ENCODE measurements around the gene TMBIM4. TPM values are rescaled to one million over a fixed set of nuclear protein-coding genes. Genes with fewer than 3 reads are reported as not detected.

TMBIM4 gene
- total RNA-seq, 1 experiment from 2014 or later = 51.1 TPM

DNA sequence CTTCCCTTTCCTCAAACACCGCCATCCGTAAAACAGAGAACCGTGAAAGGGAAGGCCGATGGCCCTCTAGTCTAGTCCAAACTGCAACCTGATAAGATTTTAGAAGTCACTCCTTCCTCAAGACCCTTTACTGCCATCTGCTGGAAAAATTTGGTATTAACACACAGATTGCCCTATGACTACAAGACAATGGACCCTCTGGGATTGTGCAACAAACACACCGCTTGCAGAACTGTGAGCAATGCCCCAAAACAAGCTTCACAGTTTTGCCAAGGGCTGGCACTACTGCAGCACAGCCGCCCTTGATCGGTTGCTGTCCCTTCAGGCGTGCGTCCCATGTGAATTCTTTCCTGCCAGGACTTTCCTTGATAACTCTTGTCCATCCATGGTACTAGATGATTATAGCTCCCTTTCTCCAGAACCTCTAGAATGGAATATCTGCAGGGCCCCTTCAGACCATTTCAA lies 62.3 kb downstream of the TMBIM4 start:
- TF ChIP-seq YY1 (IDR thresholded peaks at IDR 0.05; ENCODE audit: extremely low read depth, insufficient replicate concordance, low read depth, low read length) (peak; percentile 77), EGR1 (IDR thresholded peaks at IDR 0.05; ENCODE audit: low read depth) (no peak), CBX3 (IDR thresholded peaks at IDR 0.05; ENCODE audit: low read depth) (peak; percentile 68; the same call in 1 of the 2 replicates), POLR2A (IDR thresholded peaks at IDR 0.05; ENCODE audit: borderline replicate concordance, extremely low read depth, insufficient read depth, insufficient read length) (no peak), CEBPB (IDR thresholded peaks at IDR 0.05; ENCODE audit: low read depth) (peak; percentile 97), RAD21 (IDR thresholded peaks at IDR 0.05; ENCODE audit: low read depth) (peak; percentile 90), POLR2AphosphoS5 (IDR thresholded peaks at IDR 0.05; ENCODE audit: low read depth, low read length) (0 out of 2 replicates have a peak, but pooled peaks have one; percentile 41)
- TF ChIP-seq, protein P1, sequence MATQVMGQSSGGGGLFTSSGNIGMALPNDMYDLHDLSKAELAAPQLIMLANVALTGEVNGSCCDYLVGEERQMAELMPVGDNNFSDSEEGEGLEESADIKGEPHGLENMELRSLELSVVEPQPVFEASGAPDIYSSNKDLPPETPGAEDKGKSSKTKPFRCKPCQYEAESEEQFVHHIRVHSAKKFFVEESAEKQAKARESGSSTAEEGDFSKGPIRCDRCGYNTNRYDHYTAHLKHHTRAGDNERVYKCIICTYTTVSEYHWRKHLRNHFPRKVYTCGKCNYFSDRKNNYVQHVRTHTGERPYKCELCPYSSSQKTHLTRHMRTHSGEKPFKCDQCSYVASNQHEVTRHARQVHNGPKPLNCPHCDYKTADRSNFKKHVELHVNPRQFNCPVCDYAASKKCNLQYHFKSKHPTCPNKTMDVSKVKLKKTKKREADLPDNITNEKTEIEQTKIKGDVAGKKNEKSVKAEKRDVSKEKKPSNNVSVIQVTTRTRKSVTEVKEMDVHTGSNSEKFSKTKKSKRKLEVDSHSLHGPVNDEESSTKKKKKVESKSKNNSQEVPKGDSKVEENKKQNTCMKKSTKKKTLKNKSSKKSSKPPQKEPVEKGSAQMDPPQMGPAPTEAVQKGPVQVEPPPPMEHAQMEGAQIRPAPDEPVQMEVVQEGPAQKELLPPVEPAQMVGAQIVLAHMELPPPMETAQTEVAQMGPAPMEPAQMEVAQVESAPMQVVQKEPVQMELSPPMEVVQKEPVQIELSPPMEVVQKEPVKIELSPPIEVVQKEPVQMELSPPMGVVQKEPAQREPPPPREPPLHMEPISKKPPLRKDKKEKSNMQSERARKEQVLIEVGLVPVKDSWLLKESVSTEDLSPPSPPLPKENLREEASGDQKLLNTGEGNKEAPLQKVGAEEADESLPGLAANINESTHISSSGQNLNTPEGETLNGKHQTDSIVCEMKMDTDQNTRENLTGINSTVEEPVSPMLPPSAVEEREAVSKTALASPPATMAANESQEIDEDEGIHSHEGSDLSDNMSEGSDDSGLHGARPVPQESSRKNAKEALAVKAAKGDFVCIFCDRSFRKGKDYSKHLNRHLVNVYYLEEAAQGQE (IDR thresholded peaks at IDR 0.05; ENCODE audit: low read depth) = no peak
- TF ChIP-seq, protein P2, sequence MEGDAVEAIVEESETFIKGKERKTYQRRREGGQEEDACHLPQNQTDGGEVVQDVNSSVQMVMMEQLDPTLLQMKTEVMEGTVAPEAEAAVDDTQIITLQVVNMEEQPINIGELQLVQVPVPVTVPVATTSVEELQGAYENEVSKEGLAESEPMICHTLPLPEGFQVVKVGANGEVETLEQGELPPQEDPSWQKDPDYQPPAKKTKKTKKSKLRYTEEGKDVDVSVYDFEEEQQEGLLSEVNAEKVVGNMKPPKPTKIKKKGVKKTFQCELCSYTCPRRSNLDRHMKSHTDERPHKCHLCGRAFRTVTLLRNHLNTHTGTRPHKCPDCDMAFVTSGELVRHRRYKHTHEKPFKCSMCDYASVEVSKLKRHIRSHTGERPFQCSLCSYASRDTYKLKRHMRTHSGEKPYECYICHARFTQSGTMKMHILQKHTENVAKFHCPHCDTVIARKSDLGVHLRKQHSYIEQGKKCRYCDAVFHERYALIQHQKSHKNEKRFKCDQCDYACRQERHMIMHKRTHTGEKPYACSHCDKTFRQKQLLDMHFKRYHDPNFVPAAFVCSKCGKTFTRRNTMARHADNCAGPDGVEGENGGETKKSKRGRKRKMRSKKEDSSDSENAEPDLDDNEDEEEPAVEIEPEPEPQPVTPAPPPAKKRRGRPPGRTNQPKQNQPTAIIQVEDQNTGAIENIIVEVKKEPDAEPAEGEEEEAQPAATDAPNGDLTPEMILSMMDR (IDR thresholded peaks at IDR 0.05 in 2 of 3, conservative IDR thresholded peaks at IDR 0.05 in 1 of 3; ENCODE audit: borderline replicate concordance in 1 of 3, insufficient read depth in 1 of 3, low read depth in 2 of 3, low read length in 2 of 3) = peak; percentile 81 to 91 (median 83)
- Histone ChIP-seq H4K20me1 (ENCODE audit: insufficient read depth) (no peaks in the 10 kb centered on the region), H2AFZ (ENCODE audit: low read depth, low read length, poor library complexity, severe bottlenecking) (peak overlapping the region; percentile 86), H3K79me2 (ENCODE audit: insufficient read depth, low read length) (no peaks in the 10 kb centered on the region), H3K27ac (ENCODE audit: low read depth, low read length) (peak overlapping the region; percentile 5; the same call in 1 of the 2 replicates), H3K36me3 (ENCODE audit: control insufficient read depth in 1 of 2, insufficient read depth in 2 of 2, low read length in 2 of 2) (no peaks in the 10 kb centered on the region), H3K27me3 (ENCODE audit: insufficient read depth, low read length) (no peaks in the 10 kb centered on the region), H3K9me2 (ENCODE audit: insufficient read depth) (no peaks in the 10 kb centered on the region), H3K4me3 (replicated peaks in 1 of 2; ENCODE audit: low read depth in 1 of 2, low read length in 2 of 2) (no peak overlapping the region), H3K9ac (ENCODE audit: low read length) (peak overlapping the region; percentile 19), H3K4me1 (ENCODE audit: control insufficient read depth in 1 of 2, insufficient read depth in 2 of 2, low read length in 2 of 2) (peaks cover 4 to 11% of the 10 kb centered on the region in 2 experiments; a peak in 3 of 4 replicates), H3K9me3 (ENCODE audit: control insufficient read depth in 1 of 2, insufficient read depth in 1 of 2, low read depth in 1 of 2, low read length in 2 of 2) (no peaks in the 10 kb centered on the region), H3K4me2 (ENCODE audit: low read length) (peak overlapping the region; percentile 62)
- ATAC-seq (peak; percentile 92), DNase-seq (ENCODE audit: low read depth, low spot score) (peak; percentile 93)
- ChIA-PET CTCF (interaction anchor here (0.7 to 1.7 kb wide), 6 partner anchors 9 to 802 kb away, joined by 3 to 11 read pairs (median 4); partner anchors contain the start of gene LLPH), POLR2A (interaction anchor here (1.1 to 1.4 kb wide), 3 partner anchors 14 to 62 kb away, joined by 3 to 4 read pairs (median 4); partner anchors contain the start of genes LLPH and TMBIM4), RAD21 (ENCODE audit: low non-redundant PET in 1 of 2, low total read pairs in 2 of 2, uncharacterized antibody in 2 of 2, unreplicated experiment in 2 of 2) (no interaction called here)
- no TSS peak for BruUV-seq (replicated peaks)
- intact Hi-C loops (cut with micrococcal nuclease) = loop anchor here (5.0 kb wide), 2 partner anchors 800 to 1215 kb away; no protein-coding TSS in a partner anchor
